ENCODE results near the gene FAT1.

DNA sequence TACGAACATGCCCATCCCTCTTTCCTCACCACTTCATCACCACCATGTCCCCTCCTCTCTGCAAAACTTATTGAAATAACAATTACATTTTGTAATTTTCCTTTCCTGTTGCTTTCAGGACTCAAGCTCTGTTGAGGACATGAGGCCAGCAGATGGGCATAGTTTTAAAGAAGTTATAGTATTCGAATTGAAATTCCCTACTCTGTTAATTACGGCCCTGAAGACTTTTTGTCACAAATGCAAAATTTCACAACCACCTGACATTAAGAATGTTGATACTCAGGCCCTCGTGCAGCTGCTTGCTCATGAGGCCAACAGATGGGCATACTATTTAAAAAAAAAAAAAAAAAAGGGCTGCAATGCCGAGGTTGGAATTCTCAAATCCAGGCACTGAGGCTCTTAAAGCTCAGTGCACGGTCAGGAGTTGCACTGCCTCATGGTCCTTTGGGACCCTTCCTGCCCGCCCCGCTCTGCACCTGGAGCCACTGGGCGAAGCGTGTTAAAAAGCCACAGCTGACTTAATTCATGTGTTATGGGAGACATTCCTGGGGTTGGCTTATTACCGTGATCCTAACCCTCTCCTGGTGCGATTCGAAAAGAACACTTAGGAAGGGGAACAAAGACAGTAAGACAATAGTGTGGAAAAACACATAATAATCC is 34.2 kb upstream of the FAT1 start:
- TF ChIP-seq CTCF (IDR thresholded peaks at IDR 0.05) (no peak), POLR2A (IDR thresholded peaks at IDR 0.05) (no peak)

Measured in thyroid gland (tissue), 4 donors.